ENCODE data around the gene SIPA1L2. TPM values are rescaled to one million over a fixed set of nuclear protein-coding genes. Genes with fewer than 3 reads are reported as not detected.

Gene SIPA1L2
- total and polyA plus RNA-seq, 2 experiments from 2014 or later = 4.1 to 17.0 TPM

GRCh38 chr1:232675260-232675659, 45.3 kb upstream of the SIPA1L2 start:
- no peak overlapping the region for H3K27ac ChIP-seq (ENCODE audit: low read depth)
- H3K27me3 ChIP-seq (ENCODE audit: insufficient read depth) = no peaks in the 10 kb centered on the region
- no peak overlapping the region for H3K4me2 ChIP-seq
- H3K4me1 ChIP-seq (ENCODE audit: insufficient read depth) = no peaks in the 10 kb centered on the region
- Mint-ChIP-seq H3K4me3 (no peak overlapping the region), H3K36me3 (ENCODE audit: low read depth) (no peaks in the 10 kb centered on the region), H3K4me1 (peaks cover 8% of the 10 kb centered on the region; the same call in 2 of the 3 replicates), H3K27ac (no peak overlapping the region), H3K9me3 (no peaks in the 10 kb centered on the region), H3K27me3 (ENCODE audit: insufficient read depth, low read depth, poor library complexity) (peaks cover 3% of the 10 kb centered on the region)
- no peaks in the 10 kb centered on the region for H3F3A ChIP-seq (replicated peaks; ENCODE audit: low read depth)
- H2AFZ ChIP-seq = peak overlapping the region; percentile 72
- no peak for DNase-seq (ENCODE audit: low spot score)
- H4K20me1 ChIP-seq (replicated peaks; ENCODE audit: insufficient read depth) = no peaks in the 10 kb centered on the region
- no peaks in the 10 kb centered on the region for H3K79me2 ChIP-seq (replicated peaks; ENCODE audit: insufficient read depth)
- no peaks in the 10 kb centered on the region for H3K36me3 ChIP-seq (ENCODE audit: insufficient read depth)
- TF ChIP-seq ZNF331 (CRISPR knock-in tag; IDR thresholded peaks at IDR 0.05; ENCODE audit: low read depth) (no peak), NANOG (IDR thresholded peaks at IDR 0.05; ENCODE audit: borderline replicate concordance) (no peak), POLR2AphosphoS5 (IDR thresholded peaks at IDR 0.05; ENCODE audit: low read depth) (no peak), CTCF (conservative IDR thresholded peaks at IDR 0.05; ENCODE audit: low read depth in 2 of 2) (no peak), ZNF462 (CRISPR knock-in tag; IDR thresholded peaks at IDR 0.05) (no peak)
- ATAC-seq = peak; percentile 56
- H3K9me2 ChIP-seq (ENCODE audit: insufficient read depth) = no peaks in the 10 kb centered on the region
- H3K4me3 ChIP-seq = no peak overlapping the region

All from GM23338 (cell line).